Mononuclear cell (primary cell): Measurements from ENCODE around the gene RPEL1. TPM values are rescaled to one million over a fixed set of nuclear protein-coding genes. Genes with fewer than 3 reads are reported as not detected.
"Not testable (repeated sequence)": the region's sequence is repeated elsewhere in the genome, so short reads cannot be mapped to it uniquely, and the experiment has no call there.

ENCODE experiments used
- H3K27me3 ChIP-seq: 2 replicates; pipeline ENCODE4 v1.6.0; 2011; ENCODE audit warnings: low read length, control low read depth; ENCODE audit not compliant: insufficient read depth
- H3K4me1 ChIP-seq: 2 replicates; pipeline ENCODE4 v1.5.1; 2011; ENCODE audit warnings: mild to moderate bottlenecking, low read length, control low read depth; ENCODE audit not compliant: insufficient read depth
- H3K4me3 ChIP-seq: 2 replicates; pipeline ENCODE4 v1.5.1; 2011; ENCODE audit warnings: mild to moderate bottlenecking, low read length, moderate library complexity
- H3K9me3 ChIP-seq: 2 replicates; pipeline ENCODE4 v1.5.1; 2011; ENCODE audit warnings: low read depth, mild to moderate bottlenecking, control low read depth, low read length
- total RNA-seq: library from RNA; depleted of rRNA; stranded (reverse); fragments of >200 nt; gene quantifications from one replicate; pipeline ENCODE4 v1.2.3, GENCODE V29; 2012

RPEL1 gene
- total RNA-seq, 1 donor, result not detected

DNA sequence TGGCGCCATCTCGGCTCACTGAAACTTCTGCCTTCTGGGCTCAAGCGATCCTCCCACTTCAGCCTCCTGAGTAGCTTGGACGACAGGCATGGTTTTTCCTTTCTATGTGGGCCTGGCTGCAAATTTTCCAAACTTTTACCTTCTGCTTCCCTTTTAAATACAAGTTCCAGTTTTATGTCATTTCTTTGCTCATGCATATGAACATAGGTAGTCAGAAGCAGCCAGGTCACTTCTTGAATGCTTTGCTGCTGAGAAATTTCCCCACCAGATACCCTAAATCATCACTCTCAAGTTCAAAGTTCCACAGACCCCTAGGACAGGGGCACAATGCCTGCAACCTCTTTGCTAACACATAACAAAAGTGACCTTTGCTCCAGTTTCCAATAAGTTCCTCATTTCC, 21.6 kb upstream of the RPEL1 start:
- Histone ChIP-seq H3K27me3 (no peaks in the 10 kb centered on the region), H3K4me1 (peaks cover 34% of the 10 kb centered on the region), H3K9me3 (no peaks in the 10 kb centered on the region), H3K4me3 (no peak overlapping the region)

DNA sequence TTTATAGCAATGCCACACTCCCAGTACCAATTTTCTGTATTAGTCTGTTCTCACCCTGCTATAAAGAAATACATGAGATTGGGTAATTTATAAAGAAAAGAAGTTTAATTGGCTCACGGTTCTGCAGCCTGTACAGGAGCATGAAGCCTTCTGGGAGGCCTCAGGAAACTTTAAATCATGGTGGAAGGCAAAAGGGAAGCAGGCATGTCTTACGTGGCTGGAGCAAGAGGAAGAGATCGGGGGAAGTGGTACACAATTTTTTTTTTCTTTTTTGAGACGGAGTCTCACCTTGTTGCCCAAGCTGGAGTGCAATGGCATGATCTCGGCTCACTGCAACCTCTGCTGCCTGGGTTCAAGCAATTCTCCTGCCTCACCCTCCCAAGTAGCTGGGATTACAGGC, 21.0 kb upstream of the RPEL1 start:
- H3K4me1 ChIP-seq, result peaks cover 35% of the 10 kb centered on the region
- H3K27me3 ChIP-seq, H3K4me3 ChIP-seq, H3K9me3 ChIP-seq: not testable (repeated sequence)

DNA sequence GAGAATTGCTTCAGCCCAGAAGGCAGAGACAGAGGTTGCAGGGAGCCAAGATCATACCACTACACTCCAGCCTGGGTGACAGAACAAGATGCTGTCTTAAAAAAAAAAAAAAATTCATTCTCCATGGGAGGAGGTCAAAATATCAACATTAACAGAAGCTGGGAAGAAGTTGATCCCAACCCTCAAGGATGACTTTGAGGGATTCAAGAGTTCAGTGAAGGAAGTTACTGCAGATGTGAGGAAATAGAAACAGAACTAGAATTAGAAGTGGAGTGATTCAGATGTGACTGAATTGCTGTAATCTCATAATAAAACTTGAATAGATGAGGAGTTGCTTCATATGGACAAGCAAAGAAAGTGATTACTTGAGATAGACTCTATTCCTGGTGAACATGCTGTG, 19.7 kb upstream of the RPEL1 start:
- H3K27me3 ChIP-seq, result no peaks in the 10 kb centered on the region
- no peak overlapping the region for H3K4me3 ChIP-seq
- H3K4me1 ChIP-seq, result peaks cover 37% of the 10 kb centered on the region
- H3K9me3 ChIP-seq, result no peaks in the 10 kb centered on the region

DNA sequence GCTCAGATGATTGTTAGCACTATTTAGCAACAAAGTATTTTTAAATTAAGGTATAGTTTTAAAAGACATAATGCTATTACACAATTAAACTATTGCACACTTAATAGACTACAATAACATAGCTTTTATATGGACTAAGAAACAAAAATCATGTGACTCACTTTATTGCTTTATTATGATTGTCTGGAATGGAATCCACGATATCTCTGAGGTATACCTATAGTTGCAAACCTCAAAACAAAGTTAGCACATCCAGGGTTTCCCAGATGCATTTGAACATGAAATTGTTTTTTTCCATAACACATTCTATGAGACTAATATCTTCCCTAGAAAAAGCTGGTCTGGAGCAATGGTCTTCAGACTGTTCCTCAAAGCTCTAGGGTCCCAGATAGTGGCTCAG, 18.3 kb upstream of the RPEL1 start:
- Histone ChIP-seq H3K9me3 (no peaks in the 10 kb centered on the region), H3K27me3 (no peaks in the 10 kb centered on the region), H3K4me1 (peaks cover 37% of the 10 kb centered on the region), H3K4me3 (no peak overlapping the region)

DNA sequence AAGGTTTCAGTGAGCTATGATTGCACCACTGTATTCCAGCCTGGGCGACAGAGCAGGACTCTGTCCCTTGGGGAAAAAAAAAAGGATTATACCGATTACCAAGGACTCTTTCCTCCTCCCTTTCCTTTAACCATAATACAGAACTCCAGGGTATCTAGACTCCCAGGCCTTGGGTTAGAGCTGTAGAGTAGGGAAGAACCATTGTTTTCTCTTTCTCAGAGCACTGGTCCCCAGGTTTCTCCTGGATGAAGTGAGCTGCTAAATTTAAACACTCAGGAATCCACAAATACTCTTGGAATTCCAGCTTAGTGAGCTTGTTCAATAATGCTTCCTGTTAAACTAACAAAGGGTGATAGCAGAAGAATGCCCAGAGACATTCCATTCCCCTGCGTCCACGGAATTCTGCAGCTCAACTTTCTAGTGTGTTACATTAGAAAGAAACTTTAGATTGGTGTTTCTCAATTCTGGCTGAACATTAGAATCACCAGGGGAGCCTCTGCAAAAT, 14.6 kb upstream of the RPEL1 start:
- Histone ChIP-seq H3K27me3 (no peaks in the 10 kb centered on the region), H3K4me1 (peaks cover 22% of the 10 kb centered on the region), H3K9me3 (no peaks in the 10 kb centered on the region), H3K4me3 (no peak overlapping the region)

DNA sequence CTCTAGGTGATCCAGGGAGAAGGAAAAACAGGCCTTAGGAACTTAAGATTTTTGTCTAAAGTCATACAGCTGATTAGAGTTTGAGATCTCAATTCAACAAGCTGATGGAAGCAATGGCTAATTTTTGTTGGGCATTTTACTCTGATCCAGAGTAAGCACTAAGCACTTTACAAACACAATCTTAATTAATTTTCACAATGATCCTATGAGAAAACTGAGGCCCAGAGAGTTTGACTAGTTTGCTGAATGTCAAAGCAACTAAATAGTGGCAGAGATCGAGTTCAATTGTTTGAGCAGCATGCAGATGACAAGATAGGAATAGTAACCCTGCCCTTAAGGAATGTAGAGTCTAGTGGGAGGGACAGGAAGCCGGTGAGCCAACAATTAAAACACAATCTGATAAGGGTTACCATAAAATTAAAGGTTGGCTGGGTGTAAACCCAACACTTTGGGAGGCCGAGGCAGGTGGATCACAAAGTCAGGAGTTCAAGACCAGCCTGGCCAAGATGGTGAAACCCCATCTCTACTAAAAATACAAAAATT, 13.5 kb upstream of the RPEL1 start:
- Histone ChIP-seq H3K9me3 (no peaks in the 10 kb centered on the region), H3K27me3 (no peaks in the 10 kb centered on the region), H3K4me1 (peaks cover 11% of the 10 kb centered on the region)

DNA sequence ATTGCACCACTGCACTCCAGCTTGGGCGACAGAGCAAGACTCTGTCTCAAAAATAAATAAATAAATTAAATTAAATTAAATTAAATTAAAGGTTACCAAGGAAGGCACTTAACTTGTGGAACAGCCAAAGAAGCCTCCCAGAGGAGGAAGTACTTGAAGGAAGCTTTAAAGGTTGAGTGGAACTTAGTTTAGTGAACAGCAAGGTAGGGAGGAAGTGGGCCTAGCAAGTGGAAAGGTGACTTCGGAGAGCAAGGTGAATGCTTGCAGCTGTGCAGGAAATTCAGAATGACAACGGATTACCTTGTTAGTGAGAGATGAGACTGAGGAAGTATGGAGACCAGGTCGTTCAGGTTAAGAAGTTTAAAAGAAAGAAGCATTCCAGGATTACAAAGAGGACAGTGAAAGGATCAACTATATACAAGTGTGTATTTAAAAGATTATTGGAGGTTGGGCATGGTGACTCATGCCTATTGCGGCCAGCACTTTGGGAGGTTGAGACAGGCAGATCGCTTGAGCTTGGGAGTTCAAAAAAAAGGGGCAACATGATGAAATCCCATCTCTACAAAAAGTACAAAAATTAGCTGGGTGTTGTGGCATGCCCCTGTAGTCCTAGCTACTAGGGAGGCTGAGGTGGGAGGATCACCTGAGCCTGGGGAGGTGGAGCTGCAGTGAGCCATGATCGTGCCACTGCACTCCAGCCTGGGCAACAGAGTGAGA, 12.8 kb upstream of the RPEL1 start:
- H3K9me3 ChIP-seq, result no peaks in the 10 kb centered on the region
- no peaks in the 10 kb centered on the region for H3K27me3 ChIP-seq
- H3K4me1 ChIP-seq, result peaks cover 11% of the 10 kb centered on the region
- H3K4me3 ChIP-seq, result no peak overlapping the region

More for the DNA sequence above, 13.5 kb upstream of the RPEL1 start:
- no peak overlapping the region for H3K4me3 ChIP-seq

DNA sequence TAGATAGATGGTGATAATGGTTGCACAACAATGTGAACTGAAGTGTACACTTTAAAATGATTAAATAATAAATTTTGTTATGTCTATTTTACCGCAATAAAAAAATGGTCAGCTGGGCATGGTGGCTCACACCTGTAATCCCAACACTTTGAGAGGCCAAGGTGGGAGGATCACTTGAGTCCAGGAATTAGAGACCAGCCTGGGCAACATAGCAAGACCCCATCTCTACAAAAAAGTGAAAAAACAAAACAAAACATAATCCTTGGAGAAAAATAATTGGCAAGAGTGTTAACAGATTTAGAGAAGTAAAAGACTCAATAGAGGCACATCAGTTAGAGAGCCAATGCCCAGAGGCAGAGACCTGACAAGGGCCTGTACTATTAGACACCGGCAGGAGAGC, 9.9 kb upstream of the RPEL1 start:
- no peaks in the 10 kb centered on the region for H3K9me3 ChIP-seq
- H3K27me3 ChIP-seq, result no peaks in the 10 kb centered on the region
- H3K4me1 ChIP-seq, result peaks cover 23% of the 10 kb centered on the region
- no peak overlapping the region for H3K4me3 ChIP-seq

DNA sequence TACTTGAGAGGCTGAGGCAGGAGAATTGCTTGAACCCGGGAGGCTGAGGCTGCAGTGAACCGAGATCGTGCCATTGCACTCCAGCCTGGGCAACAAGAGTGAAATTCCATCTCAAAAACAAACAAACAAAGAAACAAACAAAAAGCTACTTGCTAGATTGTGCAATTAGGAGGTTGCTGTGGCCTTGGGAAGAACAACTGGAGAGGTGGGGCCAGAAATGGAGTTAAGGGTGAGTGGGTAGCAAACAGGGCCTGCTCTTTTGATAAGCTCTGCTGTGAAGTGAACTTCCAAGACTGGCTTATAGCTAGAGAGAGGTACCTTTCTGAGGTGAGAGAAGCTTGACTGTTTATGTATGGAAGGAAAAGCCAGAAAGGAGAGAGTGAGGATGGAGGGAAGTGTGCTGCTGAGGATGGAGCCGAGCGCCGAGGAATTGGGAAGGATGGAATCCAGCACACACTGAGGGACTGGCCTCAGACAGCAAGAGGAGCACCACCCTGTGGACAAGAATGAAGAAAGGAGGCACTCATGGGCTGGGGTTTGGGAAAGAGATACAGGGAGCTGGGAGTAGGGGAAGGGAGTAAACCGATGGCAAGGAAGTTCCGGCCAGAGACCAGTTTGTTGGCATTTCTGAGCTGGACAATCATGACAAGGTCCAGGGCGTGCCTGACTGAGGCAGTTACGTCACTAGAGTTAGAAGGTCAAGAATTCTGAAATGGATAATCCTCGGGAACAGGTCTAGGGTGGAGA, 7.0 kb upstream of the RPEL1 start:
- Histone ChIP-seq H3K4me1 (peaks cover 40% of the 10 kb centered on the region), H3K9me3 (no peaks in the 10 kb centered on the region), H3K4me3 (no peak overlapping the region), H3K27me3 (no peaks in the 10 kb centered on the region)

DNA sequence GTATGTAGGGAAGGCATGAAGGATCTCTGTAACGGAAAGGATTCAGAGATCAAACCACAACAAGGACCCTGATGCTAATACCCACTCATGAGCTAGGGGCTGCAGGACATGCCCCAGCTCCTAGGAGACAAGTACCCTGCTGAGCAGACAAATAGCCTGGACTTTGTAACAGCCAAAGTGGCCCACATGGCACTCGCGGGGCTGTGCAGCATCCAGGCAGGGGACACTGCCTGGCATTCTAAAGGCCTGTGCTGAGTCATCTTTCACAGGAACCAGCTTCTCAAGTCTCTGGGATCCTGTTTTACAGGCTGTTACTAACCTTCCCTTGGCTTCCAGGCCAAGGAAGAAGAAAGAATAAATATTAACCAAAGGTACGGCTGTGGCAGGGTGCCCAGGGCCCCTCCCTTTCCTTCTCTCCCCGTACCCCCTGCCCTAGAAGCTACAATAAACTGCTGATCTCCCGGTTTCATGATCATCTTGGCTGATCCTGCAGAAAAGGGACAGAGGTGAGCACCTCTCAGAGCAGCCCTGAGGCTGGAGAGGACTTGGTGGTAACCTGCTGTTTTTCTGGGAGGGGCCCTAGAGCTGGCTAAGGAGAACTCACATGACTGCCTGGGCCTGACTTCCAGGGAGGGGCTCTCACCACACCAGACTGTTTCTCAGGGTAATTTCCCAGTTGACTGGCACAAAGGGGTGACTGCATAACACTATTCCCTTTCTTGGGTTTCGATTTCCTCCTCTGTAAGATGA, 4.2 kb upstream of the RPEL1 start:
- no peaks in the 10 kb centered on the region for H3K9me3 ChIP-seq
- no peak overlapping the region for H3K4me3 ChIP-seq
- H3K4me1 ChIP-seq, result peaks cover 40% of the 10 kb centered on the region
- H3K27me3 ChIP-seq, result no peaks in the 10 kb centered on the region

DNA sequence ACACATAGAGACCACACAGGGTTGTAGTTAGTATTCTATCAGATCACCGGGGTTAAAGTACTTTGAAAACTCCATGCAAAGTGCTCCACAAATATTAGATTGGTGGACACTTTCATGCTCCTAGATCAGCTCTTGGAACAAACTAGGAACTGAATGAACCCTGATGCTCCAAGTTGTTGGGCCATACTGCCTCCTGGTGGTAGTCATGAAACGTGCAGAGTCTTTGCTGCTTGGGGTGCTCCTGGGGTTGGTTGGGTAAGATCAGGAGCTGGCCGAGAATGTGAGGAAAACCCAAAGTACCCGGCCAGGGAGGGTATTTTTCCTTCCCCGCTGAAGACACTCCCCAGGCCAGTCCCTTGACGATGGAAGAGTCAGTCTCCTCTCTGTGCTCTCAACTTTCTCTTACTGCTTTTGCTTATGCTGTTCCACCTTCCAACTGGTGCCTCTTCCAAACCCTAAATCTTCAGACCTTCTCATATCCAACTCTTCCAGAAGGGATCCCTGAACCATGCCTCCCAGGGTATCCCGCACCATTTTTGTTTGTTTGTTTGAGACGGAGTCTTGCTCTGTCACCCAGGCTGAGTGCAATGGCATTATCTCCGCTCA, 918 bp upstream of the RPEL1 start:
- Histone ChIP-seq H3K9me3 (no peaks in the 10 kb centered on the region), H3K4me1 (peaks cover 27% of the 10 kb centered on the region), H3K4me3 (no peak overlapping the region), H3K27me3 (no peaks in the 10 kb centered on the region)

DNA sequence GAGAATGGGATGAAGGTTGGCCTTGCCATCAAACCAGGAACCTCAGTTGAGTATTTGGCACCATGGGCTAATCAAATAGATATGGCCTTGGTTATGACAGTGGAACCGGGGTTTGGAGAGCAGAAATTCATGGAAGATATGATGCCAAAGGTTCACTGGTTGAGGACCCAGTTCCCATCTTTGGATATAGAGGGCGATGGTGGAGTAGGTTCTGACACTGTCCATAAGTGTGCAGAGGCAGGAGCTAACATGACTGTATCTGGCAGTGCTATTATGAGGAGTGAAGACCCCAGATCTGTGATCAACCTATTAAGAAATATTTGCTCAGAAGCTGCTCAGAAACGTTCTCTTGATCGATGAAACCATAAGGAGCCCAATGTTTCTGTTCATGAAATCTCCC, 637 bp downstream of the RPEL1 start:
- peaks cover 12% of the 10 kb centered on the region for H3K4me1 ChIP-seq
- no peaks in the 10 kb centered on the region for H3K9me3 ChIP-seq
- no peak overlapping the region for H3K4me3 ChIP-seq
- H3K27me3 ChIP-seq, result no peaks in the 10 kb centered on the region

DNA sequence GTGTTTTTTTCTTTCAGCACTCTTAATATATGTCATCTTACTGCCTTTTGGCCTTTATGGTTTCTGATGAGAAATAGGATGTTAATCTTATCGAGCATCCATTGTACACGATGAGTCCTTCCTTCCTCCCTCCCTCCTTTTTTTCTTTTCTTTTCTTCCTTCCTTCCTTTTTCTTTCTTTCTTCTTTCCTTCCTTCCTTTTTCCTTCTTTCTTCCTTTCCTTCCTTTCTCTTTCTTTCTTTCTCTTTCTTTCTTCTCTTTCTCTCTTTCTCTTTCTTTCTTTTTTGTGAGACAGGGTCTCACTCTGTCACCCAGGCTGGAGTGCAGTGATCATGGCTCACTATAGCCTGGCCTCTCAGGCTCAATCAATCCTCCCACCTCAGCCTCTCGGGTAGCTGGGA, 8.4 kb downstream of the RPEL1 start:
- H3K4me3 ChIP-seq, result no peak overlapping the region
- H3K4me1 ChIP-seq, result no peaks in the 10 kb centered on the region
- H3K9me3 ChIP-seq, result no peaks in the 10 kb centered on the region
- no peaks in the 10 kb centered on the region for H3K27me3 ChIP-seq

DNA sequence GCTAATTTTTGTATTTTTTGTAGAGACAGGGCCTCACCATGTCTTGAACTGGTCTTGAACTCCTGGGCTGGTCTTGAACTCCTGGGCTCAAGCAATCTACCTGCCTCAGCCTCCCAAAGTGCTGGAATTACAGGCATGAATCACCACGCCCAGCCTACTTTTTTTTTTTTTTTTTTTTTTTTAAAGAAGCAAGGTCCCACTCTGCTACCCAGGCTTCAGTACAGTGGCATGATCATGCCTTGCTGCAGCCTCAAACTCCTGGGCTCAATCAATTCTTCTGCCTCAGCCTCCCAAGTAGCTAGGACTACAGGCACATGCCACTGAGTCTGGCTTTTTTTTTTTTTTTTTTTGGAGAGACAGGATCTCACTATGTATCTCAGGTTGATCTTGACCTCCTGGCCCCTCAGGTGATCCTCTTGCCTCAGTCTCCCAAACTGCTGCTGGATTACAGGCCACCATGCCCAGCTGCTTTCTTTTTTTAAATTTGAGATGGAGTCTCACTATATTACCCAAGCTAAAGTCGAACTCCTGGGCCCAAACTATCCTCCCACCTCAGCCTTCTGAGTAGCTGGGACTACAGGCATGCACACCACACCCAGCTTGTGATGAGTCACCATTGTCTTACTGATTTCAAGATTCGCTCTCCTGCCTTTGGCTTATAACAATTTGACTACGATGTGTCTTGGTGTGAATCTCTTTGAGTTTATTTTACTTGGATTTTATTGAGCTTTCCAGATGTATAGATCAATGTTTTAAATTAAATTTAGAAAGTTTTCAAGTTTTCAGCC, 9.0 kb downstream of the RPEL1 start:
- H3K27me3 ChIP-seq, result no peaks in the 10 kb centered on the region
- H3K9me3 ChIP-seq, result no peaks in the 10 kb centered on the region
- H3K4me1 ChIP-seq, result no peaks in the 10 kb centered on the region
- no peak overlapping the region for H3K4me3 ChIP-seq
